Activated CD4-positive, alpha-beta T cell treated with anti-CD3 and anti-CD28 coated beads for 1 hour (primary cell): ENCODE measurements around the gene SWSAP1.
"Not testable (repeated sequence)": the region's sequence is repeated elsewhere in the genome, so short reads cannot be mapped to it uniquely, and the experiment has no call there.

Experiments
- DNase-seq: peaks from one replicate; pipeline ENCODE4 v3.0.0-alpha.2; 2020

SWSAP1 gene

DNA sequence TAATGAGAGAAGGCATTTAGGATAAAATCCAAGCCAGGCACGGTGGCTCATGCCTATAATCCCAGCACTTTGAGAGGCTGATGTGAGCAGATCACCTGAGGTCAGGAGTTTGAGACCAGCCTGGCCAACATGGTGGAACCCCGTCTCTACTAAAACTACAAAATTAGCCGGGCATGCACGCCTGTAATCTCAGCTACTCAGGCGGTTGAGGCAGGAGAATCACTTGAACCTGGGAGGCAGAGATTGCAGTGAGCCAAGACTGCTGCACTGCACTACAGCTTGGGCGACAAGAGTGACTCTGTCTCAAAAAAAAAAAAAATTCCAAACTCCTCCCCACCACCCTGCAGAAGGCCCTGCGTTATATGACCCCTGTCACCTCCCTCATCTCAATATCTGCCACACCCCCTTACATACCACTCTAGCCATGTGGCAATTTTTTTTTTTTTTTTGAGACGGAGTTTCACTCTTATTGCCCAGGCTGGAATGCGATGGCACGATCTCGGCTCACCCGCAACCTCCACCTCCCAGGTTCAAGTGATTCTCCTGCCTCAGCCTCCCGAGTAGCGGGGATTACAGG is 4.9 kb downstream of the SWSAP1 start:
- DNase-seq: not testable (repeated sequence)

DNA sequence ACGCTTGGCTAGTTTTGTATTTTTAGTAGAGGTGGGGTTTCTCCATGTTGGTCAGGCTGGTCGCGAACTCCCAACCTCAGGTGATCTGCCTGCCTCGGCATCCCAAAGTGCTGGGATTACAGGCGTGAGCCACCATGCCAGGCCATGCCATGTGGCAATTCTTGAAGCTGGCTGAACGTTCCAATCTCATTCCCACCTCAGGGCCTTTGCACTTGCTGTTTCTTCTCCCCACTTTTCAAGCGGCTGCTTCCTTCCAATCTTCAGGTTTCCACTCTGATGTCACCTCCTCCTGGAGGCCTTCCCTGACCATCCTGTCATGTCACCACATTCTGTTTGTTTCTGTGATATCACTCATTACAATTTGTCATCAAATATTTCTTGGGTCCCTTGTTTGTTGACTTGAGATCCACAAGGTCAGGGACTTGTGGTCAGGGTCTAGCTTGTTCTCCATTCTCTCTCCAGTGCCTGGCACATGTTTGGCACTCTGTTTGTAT is 5.4 kb downstream of the SWSAP1 start:
- no peak for DNase-seq

DNA sequence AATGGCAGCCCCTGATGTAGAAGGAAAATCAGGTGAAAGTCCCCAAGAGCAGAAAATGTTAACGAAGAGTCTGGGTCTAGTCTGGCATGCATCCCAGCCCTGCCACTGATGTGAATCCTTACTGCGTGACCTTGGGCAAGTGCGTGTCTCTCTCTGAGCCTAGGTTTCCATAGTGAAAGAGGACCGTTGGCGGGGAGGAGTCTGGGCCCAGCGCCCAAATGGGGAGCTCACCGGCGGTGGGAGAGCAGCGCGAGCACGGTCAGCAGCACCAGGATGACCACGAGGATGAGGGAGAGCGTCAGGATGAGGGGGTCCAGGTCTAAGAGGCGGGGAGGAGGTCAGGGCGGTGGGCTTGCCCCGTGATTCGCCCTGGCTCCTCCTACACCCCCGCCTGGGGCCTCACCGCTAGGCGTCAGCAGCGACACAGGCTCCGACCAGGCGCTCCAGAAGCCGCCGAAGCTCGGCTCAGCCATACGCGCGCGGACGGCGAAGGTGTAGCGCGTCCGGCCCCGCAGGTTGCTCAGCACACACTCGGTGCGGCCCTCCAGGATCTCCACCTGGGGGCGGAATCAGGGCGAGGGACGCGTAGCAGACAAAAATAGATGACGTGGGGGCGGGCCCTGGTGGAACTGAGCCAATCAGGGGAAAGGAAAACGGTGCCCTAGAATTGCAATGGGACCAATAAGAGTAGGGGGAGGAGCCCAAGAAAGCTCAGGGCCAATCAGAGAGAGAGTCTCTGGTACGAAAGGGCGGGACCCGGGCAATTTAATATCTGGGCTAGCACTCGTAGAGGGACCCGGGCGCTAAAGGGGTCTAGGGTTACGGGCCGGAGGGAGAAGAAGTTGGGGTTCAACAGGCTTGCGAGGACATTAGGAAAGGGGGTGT is 6.4 kb downstream of the SWSAP1 start:
- DNase-seq: peak; percentile 95

DNA sequence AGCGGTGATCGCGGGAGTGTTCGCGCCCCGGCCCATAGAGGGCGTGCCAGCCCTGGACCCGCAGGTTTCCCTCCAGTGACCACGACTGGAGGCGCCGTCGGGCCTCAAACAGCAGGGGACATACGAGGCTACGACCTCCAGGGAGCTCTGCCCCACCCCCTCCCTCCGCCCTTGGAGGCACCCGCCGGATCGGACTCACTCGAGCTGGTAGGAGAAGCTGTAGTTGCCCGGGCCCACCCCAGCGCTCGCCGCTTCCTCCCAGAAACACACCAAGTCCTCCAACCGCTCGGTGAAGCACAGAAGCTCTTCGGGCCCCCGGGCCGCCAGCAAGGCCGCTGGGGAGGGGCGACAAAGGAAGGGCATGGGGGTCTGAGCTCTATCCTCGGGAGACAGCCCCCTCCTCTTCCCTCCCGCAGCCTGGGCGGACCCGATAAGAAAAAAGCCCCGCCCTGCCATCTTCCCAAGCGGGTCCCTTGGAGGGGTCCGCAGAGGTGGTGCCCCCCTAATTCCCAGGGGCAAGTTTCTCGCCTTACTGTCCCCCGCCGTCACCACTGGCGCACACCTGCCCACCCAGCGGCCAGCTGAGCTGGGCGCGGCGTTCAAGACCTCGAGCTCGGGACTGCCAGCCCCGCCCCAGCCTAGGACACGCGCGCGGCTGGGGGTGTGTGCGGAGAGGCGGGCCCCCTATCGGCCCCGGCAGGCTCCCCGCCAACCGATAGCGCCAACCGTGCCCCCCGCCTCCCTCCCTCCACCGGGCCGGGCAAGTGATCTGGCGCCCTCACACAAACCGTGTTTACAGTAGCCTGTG is 8.6 kb downstream of the SWSAP1 start:
- DNase-seq: no peak

DNA sequence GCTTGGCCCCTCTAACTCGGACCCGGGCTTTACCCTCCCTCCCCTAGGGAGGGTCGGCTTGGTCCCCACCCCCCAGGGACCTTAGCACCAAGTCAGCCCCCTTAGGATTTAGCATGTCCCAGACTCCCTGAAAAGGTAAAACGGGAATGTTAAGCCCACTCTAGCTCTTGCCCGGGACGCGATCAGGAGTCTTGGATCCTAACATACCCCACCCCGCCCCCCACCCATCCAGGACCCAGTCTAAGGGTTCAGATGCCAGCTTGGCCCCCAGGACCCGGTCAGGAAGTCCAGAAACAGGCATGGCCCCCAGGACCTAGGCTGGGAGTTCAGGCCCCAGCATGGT is 9.2 kb downstream of the SWSAP1 start:
- no peak for DNase-seq

DNA sequence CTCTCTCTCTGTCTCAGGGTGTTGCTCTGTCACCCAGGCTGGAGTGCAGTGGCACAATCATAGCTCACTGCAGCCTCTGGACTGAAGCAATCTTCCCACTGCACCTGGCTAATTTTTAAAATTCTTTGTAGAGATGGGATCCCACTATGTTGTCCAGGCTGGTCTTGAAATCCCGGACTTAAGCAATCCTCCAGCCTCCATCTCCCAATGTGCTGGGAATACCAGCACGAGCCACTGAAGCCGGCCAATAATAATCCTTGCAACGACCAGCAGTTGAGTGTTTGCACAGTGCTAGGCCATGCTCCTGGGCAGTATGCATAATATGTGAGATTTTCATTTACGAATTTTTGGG is 10.3 kb downstream of the SWSAP1 start:
- no peak for DNase-seq

DNA sequence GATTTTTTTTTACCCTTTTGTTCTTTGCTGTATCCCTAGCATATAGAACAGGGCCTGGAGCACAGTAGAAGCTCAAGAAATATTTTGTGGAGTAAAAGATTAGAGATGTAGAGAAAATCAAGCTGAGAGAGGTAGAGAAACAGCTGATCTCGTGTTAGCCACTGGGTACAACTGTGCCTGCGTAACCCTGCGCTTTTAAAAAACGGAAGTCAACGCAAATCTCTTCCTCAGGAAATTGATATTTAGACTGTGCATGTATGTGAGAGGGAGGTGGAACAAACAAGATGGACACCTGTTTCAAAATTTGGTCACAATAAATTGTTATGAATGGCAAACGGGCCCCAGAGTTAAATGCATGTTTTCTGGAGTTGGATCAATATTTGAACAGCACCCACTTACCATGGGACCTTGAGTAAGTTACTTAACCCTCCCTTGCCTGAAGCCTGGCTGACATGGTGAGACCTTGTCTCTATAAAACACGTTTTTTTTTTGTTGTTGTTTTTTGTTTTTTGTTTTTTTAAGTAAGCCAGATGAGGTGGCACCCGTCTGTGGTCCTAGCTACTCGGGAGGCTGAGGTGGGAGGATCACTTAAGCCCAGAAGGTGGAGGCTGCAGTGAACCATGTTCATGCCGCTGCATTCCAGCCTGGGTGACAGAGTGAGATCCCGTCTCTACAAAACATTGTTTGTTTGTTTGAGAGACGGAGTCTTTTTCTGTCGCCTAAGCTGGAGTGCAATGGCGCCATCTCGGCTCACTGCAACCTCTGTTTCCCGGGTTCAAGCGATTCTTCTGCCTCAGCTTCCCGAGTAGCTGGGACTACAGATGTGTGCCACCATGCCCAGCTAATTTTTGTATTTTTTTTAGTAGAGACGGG is 12.9 kb downstream of the SWSAP1 start:
- DNase-seq: no peak

DNA sequence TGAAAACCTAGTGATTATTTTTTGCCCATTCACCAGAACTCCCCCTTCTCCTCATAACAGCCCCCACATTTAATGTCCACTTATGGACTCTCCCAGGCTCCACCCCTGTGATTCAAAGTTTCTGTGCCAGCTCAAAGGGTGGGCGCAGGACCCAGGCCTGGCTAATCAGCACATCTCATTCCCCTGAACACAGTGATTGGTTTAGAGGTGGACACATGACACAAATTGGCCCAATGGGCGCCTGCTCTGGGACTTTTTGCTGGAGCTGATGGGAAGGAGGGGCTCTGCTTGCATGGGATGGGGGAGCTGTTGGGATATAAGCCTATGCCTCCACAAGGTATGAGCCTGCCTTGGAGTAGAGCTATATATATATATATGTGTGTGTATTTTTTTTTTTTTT is 15.9 kb downstream of the SWSAP1 start:
- DNase-seq: no peak

DNA sequence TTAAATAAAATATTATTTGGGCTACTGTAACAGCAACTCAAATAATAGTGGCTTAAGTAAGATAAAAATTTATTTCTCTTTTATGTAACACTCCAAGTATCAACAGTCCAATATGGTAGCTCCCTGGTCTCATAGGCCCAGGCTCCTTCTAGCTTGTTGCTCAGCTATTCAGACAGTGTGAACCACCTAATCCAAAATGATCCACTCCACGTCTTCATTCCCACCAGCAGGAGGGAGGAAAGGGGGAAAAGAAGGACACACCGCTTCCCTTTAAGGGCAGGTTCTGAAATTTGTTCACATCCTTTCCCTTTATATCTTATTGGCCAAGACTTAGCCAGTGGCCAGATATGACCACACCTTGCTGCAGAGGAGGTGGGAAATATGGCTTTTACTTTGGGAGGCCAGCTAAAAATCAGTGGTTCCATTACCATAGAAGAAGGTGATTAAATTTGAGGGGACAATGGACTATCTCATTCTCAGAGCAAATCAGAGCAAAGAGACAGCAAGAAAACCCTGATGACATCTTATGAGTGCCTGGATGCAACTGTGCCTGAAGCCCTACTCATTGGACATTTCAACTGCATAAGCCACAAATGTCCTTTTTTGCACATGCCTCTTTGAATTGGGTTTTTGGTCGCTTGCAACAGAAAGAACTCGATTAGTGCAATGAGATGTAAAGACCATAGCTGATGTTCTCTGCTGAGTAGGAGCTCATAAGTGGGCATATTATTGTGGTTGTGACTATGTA is 16.6 kb downstream of the SWSAP1 start:
- no peak for DNase-seq

DNA sequence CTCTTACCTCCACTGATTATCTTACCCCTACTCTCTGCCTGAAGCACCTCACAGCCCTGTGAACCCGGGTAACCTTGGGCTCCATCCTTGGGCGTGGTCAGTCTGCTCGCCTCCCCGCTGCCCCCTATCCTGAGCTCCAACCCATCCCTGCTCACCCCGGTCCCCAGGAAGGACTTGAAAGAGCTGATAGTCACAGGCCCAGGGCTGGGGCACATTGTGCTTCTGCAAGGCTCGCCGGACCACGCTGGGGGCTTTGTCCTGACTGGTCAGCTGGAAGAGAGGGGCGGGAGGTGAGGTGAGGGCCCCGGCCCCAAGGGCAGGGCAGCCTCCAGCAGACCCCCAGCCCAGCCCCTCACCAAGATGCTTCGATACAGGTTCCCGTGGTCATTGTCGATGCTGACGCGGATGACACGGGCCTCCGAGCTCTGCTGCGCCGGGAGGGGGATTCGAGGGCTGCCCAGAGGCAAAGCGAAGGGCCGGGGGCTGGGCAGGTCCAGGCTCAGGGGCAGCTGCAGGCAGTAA is 22.7 kb downstream of the SWSAP1 start:
- DNase-seq: no peak

DNA sequence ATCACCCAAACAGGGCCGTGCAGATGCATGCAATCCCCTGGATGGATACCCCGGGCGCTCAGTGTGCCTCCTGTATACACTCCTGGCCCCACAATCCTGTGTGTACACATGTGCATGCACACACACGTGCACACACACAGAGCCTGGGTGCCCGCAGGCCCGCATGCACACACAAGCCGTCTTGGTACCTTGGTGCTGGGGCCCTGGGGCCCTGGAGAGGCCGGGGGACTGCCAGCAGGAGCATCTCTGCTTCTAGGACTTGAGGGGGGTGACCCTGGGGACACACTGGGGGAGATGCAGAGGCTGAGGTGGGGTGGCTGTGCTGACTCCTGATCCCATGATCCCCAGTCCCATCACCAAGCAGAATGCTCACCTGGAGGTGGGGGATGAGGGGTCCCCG is 25.2 kb downstream of the SWSAP1 start:
- no peak for DNase-seq

DNA sequence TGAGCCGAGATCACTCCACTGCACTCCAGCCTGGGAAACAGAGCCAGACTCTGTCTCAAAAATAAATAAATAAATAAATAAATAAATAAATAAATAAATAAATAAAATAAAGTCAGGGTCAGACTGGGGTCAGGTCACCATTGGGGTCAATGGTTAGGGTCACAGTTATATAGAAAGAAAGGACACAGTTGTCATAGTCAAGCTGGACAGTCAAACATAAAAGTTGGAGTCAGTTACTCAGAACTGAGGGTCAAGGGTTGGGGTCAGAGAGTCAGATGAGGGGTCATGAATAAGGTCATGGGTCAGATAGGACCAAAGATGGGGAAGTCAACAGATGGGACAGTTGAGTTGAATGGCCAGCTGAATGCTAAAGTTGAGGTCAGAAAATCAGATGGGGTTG is 26.3 kb downstream of the SWSAP1 start:
- no peak for DNase-seq

DNA sequence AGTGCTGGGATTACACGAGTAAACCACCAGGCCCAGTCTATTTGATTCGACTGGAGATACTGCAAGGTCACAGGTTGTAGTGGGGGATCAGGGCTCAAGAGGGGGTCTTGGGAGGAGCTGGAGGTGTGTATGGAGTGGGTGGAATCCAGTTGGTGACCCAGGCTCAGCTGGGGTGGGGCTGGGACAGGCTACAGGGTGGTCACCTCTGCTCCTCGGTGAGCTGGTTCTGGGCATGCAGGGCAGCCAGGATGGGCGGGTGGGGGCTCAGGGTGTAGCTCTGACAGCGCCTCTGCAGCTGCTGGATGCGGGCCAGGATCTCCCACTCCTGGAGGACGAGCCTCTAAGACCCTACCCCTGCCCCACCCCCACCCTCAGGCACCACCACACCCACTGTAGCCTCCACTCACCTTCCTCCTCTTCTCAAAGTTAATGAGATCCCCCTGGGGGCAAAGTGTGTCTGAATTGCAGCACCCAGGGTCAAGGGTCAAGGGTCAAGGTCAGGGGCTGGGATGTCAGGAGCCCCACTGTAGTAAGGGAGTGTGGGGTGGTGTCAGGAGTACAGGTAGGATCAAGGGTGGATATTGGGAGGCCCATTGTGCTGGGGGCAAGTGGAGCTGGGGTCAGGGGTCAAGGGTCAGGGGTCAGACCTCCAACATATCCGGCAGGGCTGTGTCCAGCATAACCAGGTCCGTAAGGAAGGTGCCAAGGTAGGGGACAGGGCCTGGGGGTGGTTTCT is 27.5 kb downstream of the SWSAP1 start:
- DNase-seq: no peak

DNA sequence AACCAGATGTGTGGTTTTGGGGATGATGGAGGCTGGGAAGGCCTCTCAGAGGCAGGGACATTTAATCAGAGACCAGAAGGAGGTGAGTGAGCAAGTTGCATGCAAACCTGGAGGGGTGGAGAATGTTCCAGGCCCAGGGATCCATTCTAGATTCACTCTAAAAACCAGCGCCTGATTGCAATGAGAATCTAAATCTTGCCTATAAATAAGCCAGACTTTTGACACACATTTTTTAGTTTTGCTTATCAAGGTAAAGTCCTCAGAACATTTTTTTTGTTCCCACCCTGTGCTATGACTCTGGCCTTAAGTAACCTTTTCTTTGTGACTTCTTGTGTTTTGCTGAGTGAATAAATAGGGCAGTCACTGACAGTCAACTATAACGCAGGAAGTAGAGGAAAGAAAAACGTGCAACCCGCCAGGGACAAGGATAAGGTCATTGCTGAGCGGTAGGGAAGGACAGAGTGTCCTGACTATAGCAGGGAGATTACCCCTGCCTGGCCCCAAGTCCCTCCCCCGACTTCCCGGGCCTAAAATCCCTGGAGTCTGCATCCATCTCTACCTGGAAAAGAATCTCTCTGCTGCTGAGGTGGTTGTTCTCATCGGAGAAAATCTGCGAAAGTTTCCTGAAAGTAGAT is 30.2 kb downstream of the SWSAP1 start:
- DNase-seq: no peak

DNA sequence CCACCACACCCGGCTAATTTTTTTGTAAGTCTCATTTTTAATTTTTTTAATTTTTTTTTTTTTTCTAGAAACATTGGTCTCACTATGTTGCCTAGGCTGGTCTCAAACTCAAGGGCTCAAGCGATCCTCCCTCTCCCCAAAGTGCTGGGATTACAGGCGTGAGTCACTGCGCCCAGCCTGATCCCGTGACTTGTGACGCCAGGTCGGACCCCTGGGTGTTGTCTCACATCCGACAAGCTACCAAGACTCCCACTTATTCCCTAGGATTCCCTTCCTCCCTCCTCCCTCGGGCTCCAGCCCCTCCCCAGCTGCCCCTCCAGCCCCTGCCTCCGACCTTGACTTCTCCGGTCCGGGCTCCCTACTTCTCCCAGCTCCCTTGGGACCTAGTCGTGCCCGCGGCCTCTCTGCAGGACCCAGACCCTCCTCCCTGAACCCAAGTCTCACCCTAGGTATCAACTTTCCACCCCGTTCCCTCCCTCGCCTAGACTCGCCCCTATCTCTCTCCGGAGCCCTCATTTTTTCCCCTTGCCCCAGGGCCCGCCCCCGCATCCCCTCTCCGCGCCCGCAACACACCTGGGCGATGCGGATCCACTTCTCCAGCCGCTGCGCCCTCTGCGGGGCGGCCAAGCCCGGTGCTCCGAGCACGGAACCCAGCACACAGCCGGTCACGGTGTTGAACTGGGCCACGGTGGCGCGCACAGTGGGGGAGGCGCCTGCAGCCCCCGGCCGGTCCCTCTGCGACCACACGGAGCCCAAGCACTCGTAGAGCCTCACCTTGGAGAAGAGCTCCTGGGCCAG is 31.6 kb downstream of the SWSAP1 start:
- DNase-seq: peak; percentile 34

DNA sequence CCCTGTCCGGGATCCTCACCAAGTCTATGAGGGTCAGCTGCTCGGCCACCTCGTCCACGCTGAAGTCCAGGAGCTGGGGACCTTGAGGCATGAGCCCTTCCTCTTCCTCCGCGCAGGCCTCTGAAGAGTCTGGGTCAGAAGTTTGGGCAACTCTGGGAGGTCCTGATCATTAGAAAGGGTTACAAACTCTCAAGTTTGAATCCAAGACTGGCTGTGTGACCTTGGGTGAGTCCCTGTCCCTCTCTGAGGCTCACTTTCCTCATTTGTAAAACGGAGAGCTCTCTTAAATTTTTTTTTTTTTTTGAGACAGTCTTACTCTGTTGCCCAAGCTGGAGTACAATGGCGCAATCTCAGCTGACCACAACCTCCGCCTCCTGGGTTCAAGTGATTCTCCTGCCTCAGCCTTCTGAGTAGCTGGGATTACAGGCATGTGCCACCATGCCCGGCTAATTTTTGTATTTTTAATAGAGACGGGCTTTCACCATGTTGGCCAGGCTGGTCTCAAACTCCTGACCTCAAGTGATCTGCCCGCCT is 32.3 kb downstream of the SWSAP1 start:
- DNase-seq: not testable (repeated sequence)

DNA sequence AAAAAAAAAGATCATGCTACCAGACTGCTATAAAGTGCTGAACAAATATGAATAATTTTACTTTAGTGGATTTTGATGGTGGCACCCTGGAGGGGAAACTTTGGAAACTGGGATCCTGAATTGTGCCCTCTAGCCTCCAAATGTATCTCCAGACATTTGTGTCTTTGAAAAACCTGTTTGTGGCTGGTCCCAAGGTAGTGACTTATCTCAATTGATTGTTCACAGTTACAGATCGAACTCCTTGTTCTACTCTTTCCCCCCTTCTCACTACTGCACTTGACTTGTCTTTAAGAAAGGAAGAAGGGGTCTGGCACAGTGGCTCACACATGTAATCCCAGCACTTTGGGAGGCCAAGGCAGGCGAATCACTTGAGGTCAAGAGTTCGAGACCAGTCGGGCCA is 34.1 kb downstream of the SWSAP1 start:
- DNase-seq: no peak

DNA sequence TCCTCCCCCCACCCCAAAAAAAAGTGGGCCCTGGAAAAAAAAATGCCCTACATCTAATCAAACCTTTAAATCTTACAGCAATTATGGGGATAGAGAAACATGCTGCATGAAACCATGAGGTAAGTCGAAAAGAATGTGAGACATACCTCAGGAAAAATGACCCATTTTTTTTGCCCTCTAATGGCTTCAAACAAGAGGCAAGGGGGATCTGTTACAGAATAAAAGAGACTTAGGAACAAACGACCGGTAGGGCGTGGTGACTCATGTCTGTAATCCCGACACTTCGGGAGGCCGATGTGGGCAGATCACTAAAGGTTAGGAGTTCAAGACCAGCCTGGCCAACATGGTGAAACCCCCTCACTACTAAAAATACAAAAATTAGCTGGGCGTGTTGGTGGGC is 36.2 kb downstream of the SWSAP1 start:
- no peak for DNase-seq

DNA sequence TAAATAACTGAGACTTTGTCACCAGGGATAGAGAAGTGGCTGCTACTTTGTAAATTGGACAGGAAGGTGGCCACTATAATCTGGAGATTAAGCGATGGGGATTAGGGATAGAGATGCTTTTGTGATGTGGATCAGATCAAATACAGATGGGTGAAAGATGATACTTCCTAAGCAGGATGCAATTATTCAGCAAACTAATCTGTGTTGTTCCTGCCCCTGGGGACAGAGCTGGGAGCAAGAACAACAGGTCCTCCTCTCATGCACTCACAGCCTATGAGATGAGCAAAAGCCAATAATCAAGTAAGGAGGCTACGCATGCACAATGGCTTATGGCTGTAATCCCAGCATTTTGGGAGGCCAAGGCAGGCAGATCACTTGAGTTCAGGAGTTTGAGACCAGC is 40.1 kb downstream of the SWSAP1 start:
- DNase-seq: no peak
